Activated CD4-positive, alpha-beta T cell treated with anti-CD3 and anti-CD28 coated beads for 48 hours (primary cell): ENCODE results near the gene CMTM5.

Experiments
- DNase-seq: peaks from one replicate; pipeline ENCODE4 v3.0.0-alpha.2; 2020

Gene CMTM5

GRCh38 chr14:23376482-23377197, at the start of gene CMTM5:
TSS of gene CMTM5 (plus strand) at chr14:23377046. CDS start at chr14:23377252, 206 bp downstream.
- DNase-seq = no peak

- DNase-seq = peak; percentile 77
Observed at GRCh38 chr14:23327947-23328744, 48.7 kb upstream of the CMTM5 start.

- DNase-seq = no peak
Observed at GRCh38 chr14:23335623-23336022, 41.2 kb upstream of the CMTM5 start.

DNA sequence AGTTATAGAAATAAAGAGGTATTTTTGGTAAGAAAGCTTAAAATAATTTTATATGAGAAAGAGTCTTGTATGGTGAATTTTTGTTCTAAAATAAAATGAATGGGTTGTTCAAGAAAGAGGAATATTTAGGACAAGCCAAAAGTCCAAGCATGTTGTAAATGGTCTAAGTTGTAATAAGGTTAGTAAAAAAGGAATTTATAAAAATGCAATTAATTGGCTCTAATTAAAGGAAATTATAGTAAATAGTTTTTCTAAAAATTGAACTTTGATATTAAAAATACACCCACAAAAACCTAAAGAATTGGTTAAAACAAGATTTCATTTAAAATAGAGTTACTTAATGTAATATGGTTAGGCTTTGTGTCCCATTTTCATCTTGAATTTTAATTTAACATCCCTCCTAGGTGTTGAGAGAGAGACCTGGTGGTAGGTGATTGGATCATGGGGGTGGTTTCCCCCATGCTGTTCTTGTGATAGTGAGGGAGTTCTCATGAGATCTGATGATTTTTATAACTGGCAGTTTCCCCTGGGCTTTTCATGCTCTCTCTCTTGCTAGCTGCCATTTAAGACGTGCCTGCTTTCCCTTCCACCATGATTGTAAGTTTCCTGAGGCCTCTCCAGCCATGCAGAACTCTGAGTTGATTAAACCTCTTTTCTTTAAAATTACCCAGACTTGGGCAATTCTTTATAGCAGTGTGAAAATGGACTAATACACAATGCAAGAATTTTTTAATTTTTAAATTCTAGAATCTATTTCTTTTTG, 37.2 kb upstream of the CMTM5 start:
- DNase-seq = no peak

- DNase-seq = no peak
Observed at GRCh38 chr14:23344481-23344880, 32.4 kb upstream of the CMTM5 start.

DNA sequence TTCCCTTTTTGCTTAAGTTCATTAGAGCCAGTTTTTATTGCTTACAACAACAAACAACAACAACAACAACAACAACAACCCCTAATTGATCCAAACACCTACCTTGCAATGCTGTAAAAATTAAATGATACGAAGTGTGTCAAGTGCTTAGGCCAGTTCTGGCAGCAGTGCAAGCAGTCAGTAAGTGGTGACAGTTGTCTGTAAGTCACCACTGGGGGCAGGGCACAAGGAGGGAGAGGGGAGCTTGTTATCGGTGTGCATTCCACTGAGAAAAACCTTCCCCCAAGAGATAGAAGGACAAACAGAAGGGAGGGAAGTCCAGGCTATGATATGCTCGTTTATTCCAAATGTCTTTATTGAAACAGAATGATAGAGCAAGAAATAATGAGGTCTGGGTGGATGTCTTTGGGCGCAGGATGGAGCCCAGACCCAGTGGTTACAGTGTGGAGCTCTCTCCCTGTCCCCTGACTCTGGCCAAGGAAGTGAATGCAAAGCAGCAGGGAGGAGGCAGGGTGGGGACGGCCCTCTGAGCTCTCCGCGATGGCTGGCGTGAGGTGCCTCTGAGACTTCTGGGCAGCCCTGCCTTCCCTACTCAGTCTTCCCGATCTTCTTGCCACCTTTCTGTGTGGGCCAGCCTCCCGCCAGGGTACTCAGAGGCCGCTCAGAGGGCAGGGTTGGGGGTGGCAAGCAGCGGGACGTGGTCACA, 30.7 kb upstream of the CMTM5 start:
- no peak for DNase-seq

GRCh38 chr14:23346693-23347405, 30.0 kb upstream of the CMTM5 start:
- DNase-seq = no peak

DNA sequence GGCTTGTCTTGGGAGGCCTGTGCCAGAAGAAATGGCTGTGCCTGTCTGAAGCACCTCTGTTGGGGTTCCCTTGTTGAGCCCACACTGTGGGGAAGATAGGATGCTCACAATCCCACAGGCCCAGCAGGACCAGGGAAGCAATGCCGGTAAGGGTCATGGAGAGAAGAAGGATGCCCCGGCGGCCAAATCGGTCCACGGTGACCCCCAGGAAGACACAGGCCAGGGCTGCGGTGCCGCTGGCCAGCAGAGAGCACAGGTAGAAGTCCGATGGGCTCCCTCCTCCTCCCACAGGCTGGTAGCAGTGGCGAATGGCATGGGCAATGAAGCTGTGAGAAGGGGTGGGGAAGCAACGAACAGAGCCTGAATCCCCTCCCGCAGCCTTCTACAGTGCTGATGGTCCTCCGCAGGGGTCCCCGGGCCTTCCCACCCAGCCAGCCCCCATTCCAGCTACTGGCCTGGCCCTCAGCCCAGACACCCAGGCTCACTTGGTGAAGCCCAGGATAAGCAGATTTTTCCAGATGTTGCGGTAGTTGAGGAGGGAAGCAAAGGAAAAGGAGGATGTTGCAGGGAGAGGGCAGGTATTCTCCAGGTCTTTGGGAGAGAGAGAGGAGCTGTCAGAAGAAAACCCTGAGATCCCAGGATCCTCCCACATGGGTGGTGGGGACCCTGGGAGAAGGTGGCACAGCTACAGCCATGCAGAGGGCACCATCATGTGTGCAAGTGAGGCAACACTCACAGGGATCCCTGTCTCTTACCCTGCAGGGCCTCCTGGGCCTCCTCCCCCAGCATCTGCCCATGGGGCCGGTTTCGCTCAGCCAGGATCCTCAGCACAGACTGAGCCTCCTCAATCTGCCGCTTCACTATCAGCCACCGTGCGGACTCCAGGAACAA, 29.2 kb upstream of the CMTM5 start:
- no peak for DNase-seq

- DNase-seq = no peak
Observed at GRCh38 chr14:23348297-23348655, 28.6 kb upstream of the CMTM5 start.

GRCh38 chr14:23349156-23349845, 27.5 kb upstream of the CMTM5 start:
- no peak for DNase-seq

DNA sequence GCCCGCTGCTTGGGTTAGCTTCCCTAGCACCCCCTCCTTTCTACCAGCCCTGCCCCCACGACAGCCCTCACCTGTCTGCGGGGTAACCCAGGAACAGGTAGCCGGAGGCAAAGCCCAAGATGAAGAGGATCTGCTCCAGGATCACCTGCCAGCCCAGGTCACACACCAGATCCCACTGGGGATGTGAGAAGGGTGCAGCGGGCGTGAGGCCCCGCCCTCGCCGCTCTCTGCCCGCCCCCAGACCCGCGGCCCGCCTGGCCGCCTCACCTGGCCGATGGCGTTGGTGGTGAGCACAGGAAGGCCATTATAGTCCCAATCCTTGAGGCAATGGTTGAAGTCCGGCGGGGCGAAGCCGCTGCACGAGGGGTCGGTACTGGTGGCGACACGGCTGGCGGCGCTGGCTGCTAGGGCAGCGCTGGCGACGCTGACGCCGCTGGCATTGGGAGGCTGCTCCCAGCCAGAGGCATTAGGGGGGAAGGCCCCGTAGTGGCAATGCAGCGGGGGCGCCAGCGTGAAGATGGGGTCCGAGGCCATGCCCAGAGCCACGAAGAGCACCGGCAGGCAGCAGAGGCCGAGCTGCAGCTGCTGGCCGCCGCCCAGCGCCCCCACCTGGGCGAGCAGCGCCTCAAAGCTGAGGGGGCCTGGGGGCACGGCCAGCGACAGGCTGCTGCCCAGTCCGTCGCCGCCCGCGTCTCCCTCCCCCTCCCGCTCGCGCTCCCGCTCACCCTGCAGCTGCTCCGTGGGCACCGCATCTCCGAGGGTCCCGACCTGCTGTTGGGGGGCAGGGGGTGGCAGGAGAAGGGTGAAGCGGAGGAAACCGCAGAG, 25.0 kb upstream of the CMTM5 start:
- no peak for DNase-seq

- peak; percentile 67 for DNase-seq
Observed at GRCh38 chr14:23352506-23353432, 24.1 kb upstream of the CMTM5 start, which contains the start of gene SLC22A17. TSS of gene SLC22A17 (minus strand) at chr14:23352887.

DNA sequence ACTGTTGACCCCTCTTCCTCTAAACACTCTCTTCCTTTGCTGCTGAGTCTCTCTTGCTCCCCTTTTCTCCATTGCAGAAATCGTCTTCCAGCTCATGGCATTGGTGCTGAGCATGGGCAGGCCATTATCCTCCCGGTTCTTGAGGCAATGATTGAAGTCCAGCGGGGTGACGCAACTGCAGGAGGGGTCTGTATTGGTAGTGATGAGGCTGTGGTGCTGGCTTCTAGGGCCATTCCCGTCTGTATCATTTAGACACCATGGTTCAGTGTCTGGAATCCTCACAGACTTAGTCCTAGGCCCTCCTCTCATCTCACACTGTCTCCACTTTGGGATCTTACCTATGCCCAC, 23.4 kb upstream of the CMTM5 start:
- no peak for DNase-seq

DNA sequence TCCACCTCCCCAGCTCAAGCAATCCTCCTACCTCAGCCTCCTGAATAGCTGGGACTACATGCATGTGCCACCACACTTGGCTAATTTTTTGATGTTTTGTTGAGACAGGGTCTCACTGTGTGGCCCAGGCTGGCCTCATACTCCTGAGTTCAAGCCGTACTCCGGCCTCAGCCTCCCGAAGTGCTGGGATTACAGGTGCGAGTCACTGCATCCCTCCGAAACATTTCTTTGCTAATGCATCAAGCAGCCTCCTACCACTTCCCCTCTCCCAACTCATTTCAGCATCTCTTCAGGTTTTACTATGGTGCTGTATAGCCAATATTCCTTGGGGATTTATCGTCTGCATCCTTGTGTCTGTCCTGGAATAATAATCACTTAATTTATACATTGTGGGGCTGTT, 21.9 kb upstream of the CMTM5 start:
- DNase-seq = no peak

- no peak for DNase-seq
Observed at GRCh38 chr14:23355871-23356435, 20.9 kb upstream of the CMTM5 start.

GRCh38 chr14:23356662-23357061, 20.2 kb upstream of the CMTM5 start:
- no peak for DNase-seq

GRCh38 chr14:23357261-23357660, 19.6 kb upstream of the CMTM5 start:
- DNase-seq = no peak

- DNase-seq = no peak
Observed at GRCh38 chr14:23358042-23358441, 18.8 kb upstream of the CMTM5 start.
